ENCODE measurements around the gene SAP25.

- peak; percentile 51 to 70 for TF ChIP-seq CTCF (conservative IDR thresholded peaks at IDR 0.05; ENCODE audit: low read depth in 2 of 2)
- no peak for TF ChIP-seq EZH2phosphoT487 (IDR thresholded peaks at IDR 0.05; ENCODE audit: unreplicated experiment)
- TF ChIP-seq POLR2AphosphoS5 (IDR thresholded peaks at IDR 0.05; ENCODE audit: low read depth): no peak; the same call in 1 of the 2 replicates
- TF ChIP-seq EZH2 (IDR thresholded peaks at IDR 0.05; ENCODE audit: low read depth, unreplicated experiment): no peak
- TF ChIP-seq JUNB (IDR thresholded peaks at IDR 0.05; ENCODE audit: unreplicated experiment): no peak
- no peak for TF ChIP-seq REST (IDR thresholded peaks at IDR 0.05; ENCODE audit: unreplicated experiment)
- TF ChIP-seq ZNF114 (CRISPR knock-in tag; IDR thresholded peaks at IDR 0.05): no peak
- no peak for TF ChIP-seq CREB1 (CRISPR knock-in tag; IDR thresholded peaks at IDR 0.05; ENCODE audit: low read depth)
Measured at GRCh38 chr7:100599911-100600729, 26.4 kb upstream of the SAP25 start.
